Astrocyte (in vitro differentiated cells and primary cell): ENCODE measurements around the gene ALPP.

Source experiments
- EZH2 ChIP-seq: IDR thresholded peaks from 2 replicates; pipeline ENCODE4 v1.6.1; 2012; ENCODE audit warnings: mild to moderate bottlenecking, low read length, inconsistent platforms; ENCODE audit not compliant: insufficient read depth
- TF ChIP-seq, protein P1 (sequence below): IDR thresholded peaks from 2 replicates; pipeline ENCODE4 v1.5.1; 2011; ENCODE audit warnings: low read depth, mild to moderate bottlenecking, inconsistent platforms, low read length, moderate library complexity; ENCODE audit not compliant: insufficient read depth

DNA sequence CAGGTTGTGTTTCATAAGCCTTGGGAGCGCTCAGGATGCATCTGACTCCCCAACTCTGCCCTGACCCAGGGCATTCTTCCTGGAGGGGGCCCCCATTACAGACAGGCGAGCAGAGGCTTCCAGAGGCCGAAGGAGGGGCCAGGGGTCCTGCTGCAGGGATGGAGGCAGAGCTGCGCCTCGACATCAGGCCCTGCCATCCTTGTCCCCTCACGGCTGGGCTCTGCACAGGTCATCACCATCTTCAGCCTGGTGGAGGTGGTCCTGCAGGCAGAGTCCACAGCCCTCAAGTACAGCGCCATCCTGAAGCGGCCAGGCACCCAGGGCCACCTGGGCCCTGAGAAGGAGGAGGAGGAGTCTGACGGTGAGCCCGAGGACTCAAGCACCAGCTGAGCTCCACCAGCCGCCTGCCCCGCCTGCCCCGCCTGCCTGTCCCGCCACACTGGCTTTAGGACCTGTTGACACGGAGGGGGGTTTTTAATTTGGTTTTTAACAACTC, 42.3 kb upstream of the ALPP start:
- TF ChIP-seq, protein P1, sequence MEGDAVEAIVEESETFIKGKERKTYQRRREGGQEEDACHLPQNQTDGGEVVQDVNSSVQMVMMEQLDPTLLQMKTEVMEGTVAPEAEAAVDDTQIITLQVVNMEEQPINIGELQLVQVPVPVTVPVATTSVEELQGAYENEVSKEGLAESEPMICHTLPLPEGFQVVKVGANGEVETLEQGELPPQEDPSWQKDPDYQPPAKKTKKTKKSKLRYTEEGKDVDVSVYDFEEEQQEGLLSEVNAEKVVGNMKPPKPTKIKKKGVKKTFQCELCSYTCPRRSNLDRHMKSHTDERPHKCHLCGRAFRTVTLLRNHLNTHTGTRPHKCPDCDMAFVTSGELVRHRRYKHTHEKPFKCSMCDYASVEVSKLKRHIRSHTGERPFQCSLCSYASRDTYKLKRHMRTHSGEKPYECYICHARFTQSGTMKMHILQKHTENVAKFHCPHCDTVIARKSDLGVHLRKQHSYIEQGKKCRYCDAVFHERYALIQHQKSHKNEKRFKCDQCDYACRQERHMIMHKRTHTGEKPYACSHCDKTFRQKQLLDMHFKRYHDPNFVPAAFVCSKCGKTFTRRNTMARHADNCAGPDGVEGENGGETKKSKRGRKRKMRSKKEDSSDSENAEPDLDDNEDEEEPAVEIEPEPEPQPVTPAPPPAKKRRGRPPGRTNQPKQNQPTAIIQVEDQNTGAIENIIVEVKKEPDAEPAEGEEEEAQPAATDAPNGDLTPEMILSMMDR, result no peak
- no peak for TF ChIP-seq EZH2
